Measurements from ENCODE around the gene NFE2L2. TPM values are rescaled to one million over a fixed set of nuclear protein-coding genes. Genes with fewer than 3 reads are reported as not detected.

NFE2L2 gene
- total and polyA plus RNA-seq, 7 experiments from 2014 or later: 58.9 to 99.6 (median 74.7) TPM

GRCh38 chr2:177256026-177256425 is 8.5 kb downstream of the NFE2L2 start:
- no peaks in the 10 kb centered on the region for H3K9me3 ChIP-seq (ENCODE audit: control insufficient read depth in 2 of 3, low read length in 3 of 3)
- Mint-ChIP-seq H3K27ac (peak overlapping the region in 7 of 9 donors; percentile 7 to 82 (median 64)), H3K27me3 (no peaks in the 10 kb centered on the region), H3K36me3 (peaks cover 6 to 43% (median 21%) of the 10 kb centered on the region in 5 donors), H3K4me1 (peaks cover 69 to 100% (median 95%) of the 10 kb centered on the region in 7 donors), H3K9me3 (peaks cover 0 to 3% (median 0%) of the 10 kb centered on the region in 11 donors), H3K4me3 (peak overlapping the region in 9 of 10 donors; percentile 14 to 97 (median 72))
- peak overlapping the region; percentile 4 for H3K27ac ChIP-seq (ENCODE audit: low read depth, low read length)
- no peak overlapping the region for H3K4me3 ChIP-seq (ENCODE audit: low read length)
- DNase-seq (no peak), ATAC-seq (no peak)
- intact Hi-C loops (cut with micrococcal nuclease): no loop called here
- no peaks in the 10 kb centered on the region for H3K36me3 ChIP-seq (ENCODE audit: control insufficient read depth in 2 of 3, insufficient read depth in 3 of 3, low read length in 3 of 3)
- H3K4me1 ChIP-seq (ENCODE audit: control insufficient read depth in 2 of 2, insufficient read depth in 2 of 2, low read length in 2 of 2): peaks cover 45 to 77% of the 10 kb centered on the region in 2 donors
- H3K27me3 ChIP-seq (ENCODE audit: control insufficient read depth in 2 of 2, insufficient read depth in 2 of 2, low read length in 2 of 2): no peaks in the 10 kb centered on the region
- CTCF ChIA-PET: no interaction called here
- POLR2A ChIA-PET: interaction anchor here (0.8 to 4.0 kb wide), 5 partner anchors 8 to 53 kb away, joined by 3 to 44 read pairs (median 4); partner anchors contain the start of gene NFE2L2

- Histone ChIP-seq H3K4me3 (ENCODE audit: low read length) (no peak overlapping the region), H3K36me3 (ENCODE audit: control insufficient read depth in 2 of 3, insufficient read depth in 3 of 3, low read length in 3 of 3) (peaks cover 0 to 4% (median 0%) of the 10 kb centered on the region in 3 experiments), H3K27ac (ENCODE audit: low read depth, low read length) (peak overlapping the region; percentile 4), H3K27me3 (ENCODE audit: control insufficient read depth in 2 of 2, insufficient read depth in 2 of 2, low read length in 2 of 2) (no peaks in the 10 kb centered on the region), H3K4me1 (ENCODE audit: control insufficient read depth in 2 of 2, insufficient read depth in 2 of 2, low read length in 2 of 2) (peaks cover 41 to 82% of the 10 kb centered on the region in 2 donors), H3K9me3 (ENCODE audit: control insufficient read depth in 2 of 3, low read length in 3 of 3) (no peaks in the 10 kb centered on the region)
- ATAC-seq (no peak), DNase-seq (no peak)
- no peaks in the 10 kb centered on the region for H3K27me3 Mint-ChIP-seq
- CTCF ChIA-PET: interaction anchor here (1.0 kb wide), 1 partner anchor 43 kb away, joined by 4 read pairs; the partner anchor contains the start of gene HNRNPA3
- intact Hi-C loops (cut with micrococcal nuclease): loop anchor here in 1 of 2 donors (2.0 kb wide), 1 partner anchor 14 kb away; no protein-coding TSS in a partner anchor
- POLR2A ChIA-PET: interaction anchor here (0.8 to 4.0 kb wide), 3 partner anchors 9 to 138 kb away, joined by 3 to 44 read pairs (median 3); partner anchors contain the start of gene NFE2L2
- peak overlapping the region in 6 of 9 donors; percentile 33 to 98 (median 78) for H3K27ac Mint-ChIP-seq
- peaks cover 70 to 100% (median 96%) of the 10 kb centered on the region in 7 donors for H3K4me1 Mint-ChIP-seq
- peaks cover 6 to 40% (median 24%) of the 10 kb centered on the region in 5 donors for H3K36me3 Mint-ChIP-seq
- peak overlapping the region in 7 of 10 donors; percentile 33 to 92 (median 73) for H3K4me3 Mint-ChIP-seq
- peaks cover 0 to 3% (median 0%) of the 10 kb centered on the region in 11 donors for H3K9me3 Mint-ChIP-seq
Observed at GRCh38 chr2:177255227-177255601, 9.3 kb downstream of the NFE2L2 start.

- H3K4me3 ChIP-seq (ENCODE audit: low read length): no peak overlapping the region
- Mint-ChIP-seq H3K36me3 (peaks cover 6 to 37% (median 27%) of the 10 kb centered on the region in 5 donors), H3K4me3 (peak overlapping the region; percentile 22 to 92 (median 52)), H3K27me3 (no peaks in the 10 kb centered on the region), H3K4me1 (peaks cover 70 to 99% (median 97%) of the 10 kb centered on the region in 7 donors), H3K27ac (peak overlapping the region; percentile 15 to 98 (median 52)), H3K9me3 (peaks cover 0 to 3% (median 0%) of the 10 kb centered on the region in 11 donors)
- no peak for DNase-seq
- H3K36me3 ChIP-seq (ENCODE audit: control insufficient read depth in 2 of 3, insufficient read depth in 3 of 3, low read length in 3 of 3): peaks cover 0 to 4% (median 0%) of the 10 kb centered on the region in 3 experiments
- peak overlapping the region; percentile 4 for H3K27ac ChIP-seq (ENCODE audit: low read depth, low read length)
- intact Hi-C loops (cut with micrococcal nuclease): loop anchor here in 1 of 2 donors (2.0 kb wide), 1 partner anchor 14 kb away; no protein-coding TSS in a partner anchor
- H3K4me1 ChIP-seq (ENCODE audit: control insufficient read depth in 2 of 2, insufficient read depth in 2 of 2, low read length in 2 of 2): peaks cover 39 to 84% of the 10 kb centered on the region in 2 donors
- CTCF ChIA-PET: interaction anchor here (0.6 to 1.0 kb wide), 2 partner anchors 8 to 43 kb away, joined by 3 to 4 read pairs; partner anchors contain the start of gene HNRNPA3
- ATAC-seq: no peak
- H3K27me3 ChIP-seq (ENCODE audit: control insufficient read depth in 2 of 2, insufficient read depth in 2 of 2, low read length in 2 of 2): no peaks in the 10 kb centered on the region
- H3K9me3 ChIP-seq (ENCODE audit: control insufficient read depth in 2 of 3, low read length in 3 of 3): no peaks in the 10 kb centered on the region
- POLR2A ChIA-PET: interaction anchor here (0.8 to 4.0 kb wide), 3 partner anchors 9 to 139 kb away, joined by 3 to 44 read pairs (median 3); partner anchors contain the start of gene NFE2L2
Observed at GRCh38 chr2:177254433-177255226, 9.9 kb downstream of the NFE2L2 start.

- peaks cover 0 to 3% (median 0%) of the 10 kb centered on the region in 11 donors for H3K9me3 Mint-ChIP-seq
- Histone ChIP-seq H3K9me3 (ENCODE audit: control insufficient read depth in 2 of 3, low read length in 3 of 3) (no peaks in the 10 kb centered on the region), H3K4me3 (ENCODE audit: low read length) (no peak overlapping the region), H3K4me1 (ENCODE audit: control insufficient read depth in 2 of 2, insufficient read depth in 2 of 2, low read length in 2 of 2) (peaks cover 39 to 79% of the 10 kb centered on the region in 2 donors), H3K36me3 (ENCODE audit: control insufficient read depth in 2 of 3, insufficient read depth in 3 of 3, low read length in 3 of 3) (peaks cover 0 to 4% (median 2%) of the 10 kb centered on the region in 3 experiments), H3K27ac (ENCODE audit: low read depth, low read length) (no peak overlapping the region), H3K27me3 (ENCODE audit: control insufficient read depth in 2 of 2, insufficient read depth in 2 of 2, low read length in 2 of 2) (no peaks in the 10 kb centered on the region)
- no peaks in the 10 kb centered on the region for H3K27me3 Mint-ChIP-seq
- peak overlapping the region in 6 of 10 donors; percentile 7 to 92 (median 50) for H3K4me3 Mint-ChIP-seq
- H3K4me1 Mint-ChIP-seq: peaks cover 72 to 97% (median 94%) of the 10 kb centered on the region in 7 donors
- POLR2A ChIA-PET: interaction anchor here (4.0 kb wide), 1 partner anchor 10 kb away, joined by 44 read pairs; the partner anchor contains the start of gene NFE2L2
- ATAC-seq (no peak), DNase-seq (no peak)
- H3K36me3 Mint-ChIP-seq: peaks cover 6 to 32% (median 25%) of the 10 kb centered on the region in 5 donors
- H3K27ac Mint-ChIP-seq: peak overlapping the region in 7 of 9 donors; percentile 10 to 98 (median 76)
- CTCF ChIA-PET: interaction anchor here (0.7 to 1.2 kb wide), 2 partner anchors 78 to 162 kb away, joined by 3 read pairs; no protein-coding TSS in a partner anchor
- intact Hi-C loops (cut with micrococcal nuclease): loop anchor here in 1 of 2 donors (2.0 kb wide), 1 partner anchor 13 kb away; no protein-coding TSS in a partner anchor
Observed at GRCh38 chr2:177253704-177254103, 10.8 kb downstream of the NFE2L2 start.

GRCh38 chr2:177252808-177253531 is 11.6 kb downstream of the NFE2L2 start:
- peaks cover 39 to 80% of the 10 kb centered on the region in 2 donors for H3K4me1 ChIP-seq (ENCODE audit: control insufficient read depth in 2 of 2, insufficient read depth in 2 of 2, low read length in 2 of 2)
- Mint-ChIP-seq H3K9me3 (peaks cover 0 to 1% (median 0%) of the 10 kb centered on the region in 11 donors), H3K36me3 (peaks cover 6 to 30% (median 24%) of the 10 kb centered on the region in 5 donors), H3K4me1 (peaks cover 68 to 97% (median 94%) of the 10 kb centered on the region in 7 donors), H3K4me3 (peak overlapping the region; percentile 30 to 92 (median 71)), H3K27ac (peak overlapping the region; percentile 74 to 99 (median 89)), H3K27me3 (no peaks in the 10 kb centered on the region)
- CTCF ChIA-PET: interaction anchor here (1.2 kb wide), 1 partner anchor 163 kb away, joined by 3 read pairs; no protein-coding TSS in a partner anchor
- no peak for DNase-seq
- intact Hi-C loops (cut with micrococcal nuclease): loop anchor here (1.0 kb wide), 3 partner anchors 9 to 41 kb away; partner anchors contain the start of gene HNRNPA3 (in 1 of the 2)
- no peak overlapping the region for H3K4me3 ChIP-seq (ENCODE audit: low read length)
- H3K9me3 ChIP-seq (ENCODE audit: control insufficient read depth in 2 of 3, low read length in 3 of 3): no peaks in the 10 kb centered on the region
- H3K36me3 ChIP-seq (ENCODE audit: control insufficient read depth in 2 of 3, insufficient read depth in 3 of 3, low read length in 3 of 3): peaks cover 0 to 5% (median 4%) of the 10 kb centered on the region in 3 experiments
- ATAC-seq: no peak
- POLR2A ChIA-PET: interaction anchor here (4.0 kb wide), 1 partner anchor 11 kb away, joined by 44 read pairs; the partner anchor contains the start of gene NFE2L2
- H3K27ac ChIP-seq (ENCODE audit: low read depth, low read length): peak overlapping the region; percentile 63
- H3K27me3 ChIP-seq (ENCODE audit: control insufficient read depth in 2 of 2, insufficient read depth in 2 of 2, low read length in 2 of 2): no peaks in the 10 kb centered on the region
